ENCODE data around the gene HLA-DOB.

DNA sequence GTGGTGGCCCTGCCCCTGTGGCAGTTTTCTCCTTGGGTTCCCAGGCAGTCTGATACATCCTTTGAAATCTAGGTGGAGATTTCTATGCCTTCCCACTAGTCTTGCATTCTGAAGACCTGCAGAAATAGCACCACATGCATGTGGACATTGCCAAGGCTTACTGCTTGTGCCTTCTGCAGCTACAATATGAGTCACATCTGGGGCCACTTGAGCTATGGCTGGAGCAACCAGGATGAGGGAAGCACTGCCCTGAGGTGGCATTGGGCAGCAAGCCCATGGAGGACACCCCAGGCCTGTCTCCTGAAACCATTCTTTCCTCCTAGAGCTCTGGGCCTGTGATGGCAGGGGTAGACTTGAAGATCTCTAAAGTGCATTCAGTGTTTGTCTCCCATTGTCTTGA, 37.8 kb downstream of the HLA-DOB start:
- TF ChIP-seq POLR2AphosphoS5 (IDR thresholded peaks at IDR 0.05; ENCODE audit: low read depth, low read length), result no peak
- no peak for TF ChIP-seq SIN3A (IDR thresholded peaks at IDR 0.05; ENCODE audit: borderline replicate concordance, insufficient read depth, low read length)
- TF ChIP-seq, protein P1, sequence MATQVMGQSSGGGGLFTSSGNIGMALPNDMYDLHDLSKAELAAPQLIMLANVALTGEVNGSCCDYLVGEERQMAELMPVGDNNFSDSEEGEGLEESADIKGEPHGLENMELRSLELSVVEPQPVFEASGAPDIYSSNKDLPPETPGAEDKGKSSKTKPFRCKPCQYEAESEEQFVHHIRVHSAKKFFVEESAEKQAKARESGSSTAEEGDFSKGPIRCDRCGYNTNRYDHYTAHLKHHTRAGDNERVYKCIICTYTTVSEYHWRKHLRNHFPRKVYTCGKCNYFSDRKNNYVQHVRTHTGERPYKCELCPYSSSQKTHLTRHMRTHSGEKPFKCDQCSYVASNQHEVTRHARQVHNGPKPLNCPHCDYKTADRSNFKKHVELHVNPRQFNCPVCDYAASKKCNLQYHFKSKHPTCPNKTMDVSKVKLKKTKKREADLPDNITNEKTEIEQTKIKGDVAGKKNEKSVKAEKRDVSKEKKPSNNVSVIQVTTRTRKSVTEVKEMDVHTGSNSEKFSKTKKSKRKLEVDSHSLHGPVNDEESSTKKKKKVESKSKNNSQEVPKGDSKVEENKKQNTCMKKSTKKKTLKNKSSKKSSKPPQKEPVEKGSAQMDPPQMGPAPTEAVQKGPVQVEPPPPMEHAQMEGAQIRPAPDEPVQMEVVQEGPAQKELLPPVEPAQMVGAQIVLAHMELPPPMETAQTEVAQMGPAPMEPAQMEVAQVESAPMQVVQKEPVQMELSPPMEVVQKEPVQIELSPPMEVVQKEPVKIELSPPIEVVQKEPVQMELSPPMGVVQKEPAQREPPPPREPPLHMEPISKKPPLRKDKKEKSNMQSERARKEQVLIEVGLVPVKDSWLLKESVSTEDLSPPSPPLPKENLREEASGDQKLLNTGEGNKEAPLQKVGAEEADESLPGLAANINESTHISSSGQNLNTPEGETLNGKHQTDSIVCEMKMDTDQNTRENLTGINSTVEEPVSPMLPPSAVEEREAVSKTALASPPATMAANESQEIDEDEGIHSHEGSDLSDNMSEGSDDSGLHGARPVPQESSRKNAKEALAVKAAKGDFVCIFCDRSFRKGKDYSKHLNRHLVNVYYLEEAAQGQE (IDR thresholded peaks at IDR 0.05; ENCODE audit: insufficient read depth in 1 of 2, low read depth in 2 of 2, low read length in 2 of 2), result no peak

Measured in PFSK-1 (cell line).